Activated CD4-positive, alpha-beta memory T cell treated with anti-CD3 and anti-CD28 coated beads for 36 hours (primary cell): ENCODE measurements around the gene EFNA1. TPM values are rescaled to one million over a fixed set of nuclear protein-coding genes. Genes with fewer than 3 reads are reported as not detected.

Experiments
- CTCF ChIA-PET: fragments of 350-600 bp; sonication (Branson Sonifier 250); formaldehyde crosslinking; loops from one replicate; lab custom pipeline; 2021; ENCODE audit warnings: antibody characterized with exemption, inconsistent platforms; lab: Charles Lee
- POLR2A ChIA-PET: fragments of 350-600 bp; sonication (Branson Sonifier 250); formaldehyde crosslinking; loops from one replicate; lab custom pipeline; 2021; ENCODE audit warnings: antibody characterized with exemption; lab: Charles Lee
- DNase-seq: peaks from one replicate; pipeline ENCODE4 v3.0.0-alpha.2; 2020
- H3K27ac Mint-ChIP-seq: one replicate; pipeline ENCODE4 v1.8.0; 2021; ENCODE audit warnings: mixed read lengths
- H3K27me3 Mint-ChIP-seq: one replicate; pipeline ENCODE4 v1.8.0; 2021; ENCODE audit warnings: mixed read lengths
- H3K36me3 Mint-ChIP-seq: one replicate; pipeline ENCODE4 v1.8.0; 2021; ENCODE audit warnings: mixed read lengths
- H3K4me1 Mint-ChIP-seq: one replicate; pipeline ENCODE4 v1.8.0; 2021; ENCODE audit warnings: low read depth, mixed read lengths
- H3K4me3 Mint-ChIP-seq: one replicate; pipeline ENCODE4 v1.8.0; 2021; ENCODE audit warnings: mild to moderate bottlenecking, mixed read lengths
- H3K9me3 Mint-ChIP-seq: one replicate; pipeline ENCODE4 v1.8.0; 2021; ENCODE audit warnings: mixed read lengths
- intact Hi-C: fragments of 100-400 bp; cut with micrococcal nuclease; formaldehyde crosslinking; loops from one replicate; pipeline ENCODE4 v1.15.1; 2023
- total RNA-seq, 2 experiments: library from RNA; stranded (reverse); gene quantifications; one replicate each; pipeline ENCODE4 v1.2.3, GENCODE V29; 2021

Gene EFNA1
- total RNA-seq, 2 experiments from 2014 or later = 0.24 TPM; not detected in 1

DNA sequence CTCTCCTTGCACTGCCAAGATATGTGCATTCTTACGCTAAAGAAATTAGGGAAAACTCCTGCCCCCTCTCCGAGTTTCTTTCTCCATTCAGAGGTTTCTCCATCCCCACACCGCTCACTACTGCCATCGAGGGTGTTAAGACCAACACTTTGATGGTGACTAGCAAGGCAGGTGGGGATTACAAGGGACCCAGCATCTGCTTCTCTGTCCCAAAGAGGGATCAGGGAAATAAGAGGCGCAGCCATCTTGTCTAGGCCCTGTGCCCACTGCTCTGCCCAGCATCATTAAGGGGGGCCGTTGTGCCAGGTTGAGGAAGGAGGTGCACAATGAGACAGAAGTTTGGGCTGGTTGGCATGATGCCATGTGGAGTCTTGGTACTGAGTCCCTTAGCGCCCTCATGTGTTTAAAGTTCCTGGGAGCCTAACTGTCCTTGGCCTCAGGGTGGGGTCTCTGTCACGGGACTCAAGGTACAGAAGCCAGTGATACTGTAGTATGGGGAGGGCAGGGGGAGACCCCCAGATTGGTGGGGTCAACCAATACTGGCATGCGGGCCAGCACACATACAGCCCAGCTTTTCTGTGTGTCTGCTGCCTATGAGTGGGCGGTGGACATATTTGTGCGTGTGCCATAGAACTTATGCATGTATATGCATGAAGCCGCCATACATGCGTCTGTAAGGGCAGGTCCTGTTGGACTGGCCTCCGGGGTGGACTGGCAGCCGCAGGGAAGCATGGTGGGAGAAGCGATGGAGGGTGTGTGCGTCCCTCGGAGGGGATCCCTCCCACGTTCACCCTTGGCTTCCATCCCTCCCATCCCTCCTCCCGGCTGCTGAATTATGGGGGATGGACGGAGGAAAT, 43.6 kb upstream of the EFNA1 start:
- intact Hi-C loops = loop anchor here (1.0 to 2.0 kb wide), 8 partner anchors 21 to 525 kb away; partner anchors contain the start of genes CKS1B, EFNA4, FLAD1 and KRTCAP2
- Mint-ChIP-seq H3K27ac (peak overlapping the region; percentile 11), H3K36me3 (no peaks in the 10 kb centered on the region), H3K4me1 (peaks cover 43% of the 10 kb centered on the region), H3K27me3 (peaks cover 40% of the 10 kb centered on the region), H3K9me3 (no peaks in the 10 kb centered on the region), H3K4me3 (peak overlapping the region; percentile 92)
- ChIA-PET POLR2A (interaction anchor here (0.6 to 2.3 kb wide), 4 partner anchors 21 to 147 kb away, joined by 3 to 21 read pairs (median 4); partner anchors contain the start of genes EFNA4, KRTCAP2 and PMVK), CTCF (interaction anchor here (0.8 to 4.7 kb wide), 27 partner anchors 8 to 605 kb away, joined by 3 to 125 read pairs (median 10); partner anchors contain the start of genes ADAM15, EFNA3, EFNA4 and FLAD1)
- DNase-seq = peak; percentile 60

DNA sequence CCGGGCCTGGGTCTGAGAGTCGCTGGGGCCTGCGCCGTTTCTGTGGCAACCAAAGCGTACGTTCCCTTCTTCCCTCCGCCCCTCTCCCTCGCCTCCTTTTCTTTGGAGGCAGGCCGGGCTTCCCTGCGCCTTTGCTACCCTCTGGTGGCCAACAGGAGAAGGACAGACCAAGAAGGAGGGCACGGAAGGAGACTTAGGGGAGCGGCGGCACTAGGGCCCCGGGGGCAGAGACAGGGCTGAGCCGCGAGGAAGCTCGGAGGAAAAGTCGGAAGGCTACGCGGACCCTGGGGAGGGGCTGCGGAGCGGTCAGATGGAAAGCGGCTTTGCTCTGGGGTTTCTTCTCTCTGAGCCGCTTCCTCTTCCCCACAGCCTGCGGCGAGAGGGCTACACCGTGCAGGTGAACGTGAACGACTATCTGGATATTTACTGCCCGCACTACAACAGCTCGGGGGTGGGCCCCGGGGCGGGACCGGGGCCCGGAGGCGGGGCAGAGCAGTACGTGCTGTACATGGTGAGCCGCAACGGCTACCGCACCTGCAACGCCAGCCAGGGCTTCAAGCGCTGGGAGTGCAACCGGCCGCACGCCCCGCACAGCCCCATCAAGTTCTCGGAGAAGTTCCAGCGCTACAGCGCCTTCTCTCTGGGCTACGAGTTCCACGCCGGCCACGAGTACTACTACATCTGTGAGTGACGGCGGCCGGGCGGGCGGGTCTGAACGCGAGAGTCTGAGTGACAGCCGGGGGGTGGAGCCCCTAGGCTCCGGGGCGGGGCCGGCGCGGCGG, 42.8 kb upstream of the EFNA1 start:
- intact Hi-C loops = loop anchor here (1.0 to 2.0 kb wide), 9 partner anchors 22 to 526 kb away; partner anchors contain the start of genes CKS1B, EFNA4, FLAD1 and KRTCAP2
- Mint-ChIP-seq H3K27me3 (peaks cover 31% of the 10 kb centered on the region), H3K4me1 (peaks cover 35% of the 10 kb centered on the region), H3K27ac (peak overlapping the region; percentile 84), H3K9me3 (no peaks in the 10 kb centered on the region), H3K36me3 (no peaks in the 10 kb centered on the region), H3K4me3 (peak overlapping the region; percentile 92)
- DNase-seq = peak; percentile 94
- ChIA-PET POLR2A (interaction anchor here (0.6 to 2.3 kb wide), 10 partner anchors 13 to 148 kb away, joined by 3 to 21 read pairs (median 3); partner anchors contain the start of genes EFNA4, KRTCAP2, PBXIP1 and PMVK), CTCF (interaction anchor here (0.6 to 4.7 kb wide), 54 partner anchors 8 to 679 kb away, joined by 3 to 125 read pairs (median 5); partner anchors contain the start of genes ADAM15, EFNA1, EFNA3 and EFNA4)

DNA sequence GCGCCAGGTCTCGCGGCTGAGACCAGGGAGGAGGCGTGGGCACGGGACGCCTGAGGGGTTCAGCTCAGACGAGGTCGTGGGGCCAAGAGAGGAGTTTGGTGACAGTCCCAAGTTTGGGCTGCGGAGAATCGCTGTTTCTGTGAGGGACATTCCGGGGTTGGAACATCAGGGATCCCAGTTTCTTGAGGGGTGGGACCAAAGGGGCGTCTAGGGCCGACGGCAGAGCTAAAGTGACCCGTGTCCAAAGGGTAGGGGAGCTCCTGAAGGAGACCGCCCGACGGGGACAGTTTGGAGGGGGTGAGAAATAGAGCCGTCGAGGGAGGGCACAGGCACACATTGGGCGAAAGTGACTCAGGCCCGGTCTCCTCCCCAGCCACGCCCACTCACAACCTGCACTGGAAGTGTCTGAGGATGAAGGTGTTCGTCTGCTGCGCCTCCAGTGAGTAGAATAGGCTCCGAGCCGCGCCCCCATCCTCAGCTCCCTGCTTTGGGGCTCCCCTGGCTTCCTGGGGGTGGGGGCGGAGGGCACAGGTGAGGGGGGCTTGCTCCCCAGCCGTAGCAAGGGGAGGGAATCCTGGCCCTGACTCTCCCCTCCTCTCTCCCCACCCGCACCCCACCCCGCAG, 42.1 kb upstream of the EFNA1 start:
- CTCF ChIA-PET = interaction anchor here (0.6 to 4.7 kb wide), 43 partner anchors 8 to 606 kb away, joined by 3 to 125 read pairs (median 6); partner anchors contain the start of genes ADAM15, EFNA1, EFNA3 and EFNA4
- Mint-ChIP-seq H3K27me3 (peaks cover 30% of the 10 kb centered on the region), H3K36me3 (no peaks in the 10 kb centered on the region), H3K9me3 (no peaks in the 10 kb centered on the region), H3K27ac (peak overlapping the region; percentile 84), H3K4me1 (peaks cover 34% of the 10 kb centered on the region), H3K4me3 (peak overlapping the region; percentile 92)
- peak; percentile 88 for DNase-seq
- intact Hi-C loops = loop anchor here (1.0 to 2.0 kb wide), 6 partner anchors 41 to 130 kb away; partner anchors contain the start of genes CKS1B, KRTCAP2, SLC50A1 and TRIM46
- POLR2A ChIA-PET = interaction anchor here (0.8 to 2.3 kb wide), 9 partner anchors 22 to 149 kb away, joined by 3 to 21 read pairs (median 3); partner anchors contain the start of genes EFNA4, KRTCAP2, PBXIP1 and PMVK

DNA sequence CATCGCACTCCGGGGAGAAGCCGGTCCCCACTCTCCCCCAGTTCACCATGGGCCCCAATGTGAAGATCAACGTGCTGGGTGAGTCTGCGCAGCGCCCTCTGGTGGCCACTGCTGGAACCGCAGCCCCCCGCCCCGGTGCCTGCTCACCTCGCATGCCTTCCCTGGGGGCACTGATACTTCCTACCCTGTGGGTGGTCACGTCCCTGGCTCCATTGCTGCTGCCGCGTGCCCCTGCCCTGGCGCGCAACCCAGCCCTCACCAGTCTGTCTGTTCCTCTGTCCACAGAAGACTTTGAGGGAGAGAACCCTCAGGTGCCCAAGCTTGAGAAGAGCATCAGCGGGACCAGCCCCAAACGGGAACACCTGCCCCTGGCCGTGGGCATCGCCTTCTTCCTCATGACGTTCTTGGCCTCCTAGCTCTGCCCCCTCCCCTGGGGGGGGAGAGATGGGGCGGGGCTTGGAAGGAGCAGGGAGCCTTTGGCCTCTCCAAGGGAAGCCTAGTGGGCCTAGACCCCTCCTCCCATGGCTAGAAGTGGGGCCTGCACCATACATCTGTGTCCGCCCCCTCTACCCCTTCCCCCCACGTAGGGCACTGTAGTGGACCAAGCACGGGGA, 41.4 kb upstream of the EFNA1 start:
- ChIA-PET POLR2A (interaction anchor here (0.6 to 2.3 kb wide), 4 partner anchors 23 to 1466 kb away, joined by 3 to 21 read pairs (median 3); partner anchors contain the start of gene EFNA4), CTCF (interaction anchor here (1.2 to 4.7 kb wide), 16 partner anchors 7 to 526 kb away, joined by 4 to 125 read pairs (median 19); partner anchors contain the start of genes ADAM15, EFNA1, EFNA3 and EFNA4)
- H3K4me1 Mint-ChIP-seq = peaks cover 32% of the 10 kb centered on the region
- peak overlapping the region; percentile 92 for H3K4me3 Mint-ChIP-seq
- no peaks in the 10 kb centered on the region for H3K36me3 Mint-ChIP-seq
- no peak overlapping the region for H3K27ac Mint-ChIP-seq
- H3K9me3 Mint-ChIP-seq = no peaks in the 10 kb centered on the region
- peaks cover 27% of the 10 kb centered on the region for H3K27me3 Mint-ChIP-seq
- intact Hi-C loops = no loop called here
- DNase-seq = peak; percentile 88

DNA sequence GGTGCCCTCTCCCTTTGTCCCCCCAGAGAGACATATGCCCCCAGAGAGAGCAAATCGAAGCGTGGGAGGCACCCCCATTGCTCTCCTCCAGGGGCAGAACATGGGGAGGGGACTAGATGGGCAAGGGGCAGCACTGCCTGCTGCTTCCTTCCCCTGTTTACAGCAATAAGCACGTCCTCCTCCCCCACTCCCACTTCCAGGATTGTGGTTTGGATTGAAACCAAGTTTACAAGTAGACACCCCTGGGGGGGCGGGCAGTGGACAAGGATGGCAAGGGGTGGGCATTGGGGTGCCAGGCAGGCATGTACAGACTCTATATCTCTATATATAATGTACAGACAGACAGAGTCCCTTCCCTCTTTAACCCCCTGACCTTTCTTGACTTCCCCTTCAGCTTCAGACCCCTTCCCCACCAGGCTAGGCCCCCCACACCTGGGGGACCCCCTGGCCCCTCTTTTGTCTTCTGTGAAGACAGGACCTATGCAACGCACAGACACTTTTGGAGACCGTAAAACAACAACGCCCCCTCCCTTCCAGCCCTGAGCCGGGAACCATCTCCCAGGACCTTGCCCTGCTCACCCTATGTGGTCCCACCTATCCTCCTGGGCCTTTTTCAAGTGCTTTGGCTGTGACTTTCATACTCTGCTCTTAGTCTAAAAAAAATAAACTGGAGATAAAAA, 40.7 kb upstream of the EFNA1 start:
- intact Hi-C loops = no loop called here
- peaks cover 22% of the 10 kb centered on the region for H3K27me3 Mint-ChIP-seq
- H3K4me3 Mint-ChIP-seq = no peak overlapping the region
- ChIA-PET POLR2A (interaction anchor here (0.6 to 1.1 kb wide), 2 partner anchors 42 to 1466 kb away, joined by 3 read pairs; no protein-coding TSS in a partner anchor), CTCF (interaction anchor here (0.6 to 4.7 kb wide), 13 partner anchors 11 to 527 kb away, joined by 3 to 125 read pairs (median 20); partner anchors contain the start of genes ADAM15, EFNA1, EFNA3 and EFNA4)
- H3K27ac Mint-ChIP-seq = no peak overlapping the region
- no peak for DNase-seq
- peaks cover 28% of the 10 kb centered on the region for H3K4me1 Mint-ChIP-seq
- no peaks in the 10 kb centered on the region for H3K9me3 Mint-ChIP-seq
- no peaks in the 10 kb centered on the region for H3K36me3 Mint-ChIP-seq

DNA sequence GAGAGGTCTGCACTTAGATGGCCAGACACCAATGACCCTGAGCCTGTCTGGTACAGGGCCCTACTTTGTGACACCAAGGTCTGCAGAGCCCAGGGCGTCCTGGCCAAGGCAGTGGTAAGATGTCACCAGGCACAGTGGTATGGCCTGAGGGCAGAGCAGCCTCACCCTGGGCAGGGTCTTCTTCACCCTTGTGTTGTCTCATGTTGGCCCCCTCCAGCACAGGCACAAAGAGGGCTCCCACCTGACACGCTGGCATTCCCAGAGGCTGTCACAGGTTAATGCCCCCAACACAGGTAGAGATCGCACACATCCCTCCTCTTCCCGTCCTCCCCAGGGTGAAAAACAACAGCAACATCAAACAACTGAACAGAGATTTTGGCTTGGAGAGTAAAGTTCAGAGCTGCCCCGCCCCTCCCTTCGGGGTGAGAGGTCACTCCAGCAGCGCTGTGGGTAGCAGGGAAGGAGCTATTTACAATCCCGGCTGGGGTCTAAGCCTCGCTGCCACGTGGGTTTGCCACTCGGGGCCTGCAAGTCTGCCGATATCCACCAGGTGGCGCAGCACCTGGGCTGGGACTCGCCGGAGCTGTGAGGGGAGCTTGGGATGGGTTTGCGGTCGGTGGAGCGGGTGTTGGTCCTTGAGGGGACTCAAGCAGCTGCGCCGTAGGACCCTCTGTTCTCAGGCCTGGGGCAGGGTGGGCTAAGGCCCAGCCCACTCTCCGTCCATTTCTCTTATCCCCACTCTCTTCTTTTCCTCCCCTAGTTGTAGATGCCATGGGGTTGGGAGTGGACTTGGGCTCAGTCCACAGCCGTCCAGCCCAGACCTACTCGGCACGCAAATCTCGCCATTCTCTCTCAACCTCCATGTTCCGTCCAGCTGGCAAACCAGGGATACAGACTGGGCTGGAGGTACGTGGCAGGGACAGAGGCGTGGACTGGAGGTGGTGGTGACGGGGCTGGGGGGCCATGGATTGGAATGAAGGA, 36.3 kb upstream of the EFNA1 start:
- Mint-ChIP-seq H3K4me3 (no peak overlapping the region), H3K36me3 (no peaks in the 10 kb centered on the region), H3K27ac (no peak overlapping the region), H3K9me3 (no peaks in the 10 kb centered on the region), H3K27me3 (peaks cover 8% of the 10 kb centered on the region), H3K4me1 (peaks cover 3% of the 10 kb centered on the region)
- ChIA-PET CTCF (interaction anchor here (0.5 to 5.3 kb wide), 50 partner anchors 9 to 1430 kb away, joined by 3 to 274 read pairs (median 4); partner anchors contain the start of genes ADAM15, DPM3, EFNA1 and EFNA4), POLR2A (interaction anchor here (1.1 to 1.8 kb wide), 3 partner anchors 44 to 81 kb away, joined by 4 to 7 read pairs (median 7); partner anchors contain the start of gene KRTCAP2)
- intact Hi-C loops = loop anchor here (1.0 kb wide), 1 partner anchor 76 kb away; no protein-coding TSS in a partner anchor
- DNase-seq = peak; percentile 87

DNA sequence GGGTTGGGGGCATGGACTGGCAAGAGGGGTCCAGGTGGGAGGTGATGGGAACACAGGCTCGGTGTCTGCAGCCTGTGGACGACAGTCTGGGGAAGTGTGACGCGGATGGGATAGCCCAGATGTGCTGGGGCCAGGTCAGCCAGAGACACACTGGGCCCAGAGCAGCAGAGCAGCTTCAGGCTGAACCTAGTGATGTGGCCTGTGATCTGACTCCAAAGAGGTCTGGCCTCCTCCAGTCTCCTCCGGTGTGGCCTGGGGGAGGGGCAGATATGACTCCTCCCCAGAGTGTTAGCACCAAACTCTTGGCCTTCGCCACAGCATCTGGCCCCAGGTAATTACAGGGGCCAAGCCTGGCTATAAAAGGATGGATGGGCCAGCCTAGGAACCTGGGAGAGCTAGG, 35.5 kb upstream of the EFNA1 start:
- no peak overlapping the region for H3K4me3 Mint-ChIP-seq
- H3K9me3 Mint-ChIP-seq = no peaks in the 10 kb centered on the region
- POLR2A ChIA-PET = interaction anchor here (1.1 to 1.8 kb wide), 3 partner anchors 43 to 81 kb away, joined by 4 to 7 read pairs (median 7); partner anchors contain the start of gene KRTCAP2
- H3K27me3 Mint-ChIP-seq = peaks cover 9% of the 10 kb centered on the region
- no peak for DNase-seq
- intact Hi-C loops = no loop called here
- H3K27ac Mint-ChIP-seq = no peak overlapping the region
- peaks cover 3% of the 10 kb centered on the region for H3K4me1 Mint-ChIP-seq
- CTCF ChIA-PET = interaction anchor here (0.5 to 5.3 kb wide), 35 partner anchors 7 to 488 kb away, joined by 3 to 274 read pairs (median 6); partner anchors contain the start of genes ADAM15, DPM3, EFNA1 and EFNA4
- no peaks in the 10 kb centered on the region for H3K36me3 Mint-ChIP-seq

DNA sequence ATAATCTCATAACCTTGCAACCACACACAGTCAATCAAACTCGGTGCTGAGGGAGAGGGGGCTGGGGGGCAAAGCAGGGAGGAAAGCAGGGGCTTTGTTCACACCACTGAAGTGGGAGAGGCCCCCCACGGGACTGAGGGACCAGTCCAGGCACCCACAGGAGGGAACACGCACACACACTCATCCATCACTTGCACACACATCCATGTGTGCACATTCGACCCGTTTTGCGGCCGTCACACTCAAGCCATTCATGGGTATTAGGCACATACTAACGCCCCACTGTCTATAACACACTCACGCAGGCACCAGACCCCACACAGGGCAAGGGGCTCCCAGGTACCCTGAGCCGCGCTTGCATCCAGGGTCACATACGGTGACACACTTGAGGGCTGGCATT, 35.0 kb upstream of the EFNA1 start:
- CTCF ChIA-PET = interaction anchor here (1.9 to 5.3 kb wide), 8 partner anchors 8 to 76 kb away, joined by 6 to 274 read pairs (median 12); partner anchors contain the start of genes EFNA4, KRTCAP2 and SLC50A1
- peaks cover 11% of the 10 kb centered on the region for H3K27me3 Mint-ChIP-seq
- no peak for DNase-seq
- H3K27ac Mint-ChIP-seq = no peak overlapping the region
- peaks cover 3% of the 10 kb centered on the region for H3K4me1 Mint-ChIP-seq
- no peaks in the 10 kb centered on the region for H3K9me3 Mint-ChIP-seq
- intact Hi-C loops = no loop called here
- no peaks in the 10 kb centered on the region for H3K36me3 Mint-ChIP-seq
- POLR2A ChIA-PET = interaction anchor here (1.8 kb wide), 1 partner anchor 75 kb away, joined by 7 read pairs; no protein-coding TSS in a partner anchor
- H3K4me3 Mint-ChIP-seq = no peak overlapping the region
